ENCODE results near the gene ULBP2.
"Not testable (repeated sequence)": the region's sequence is repeated elsewhere in the genome, so short reads cannot be mapped to it uniquely, and the experiment has no call there.

ULBP2 gene

DNA sequence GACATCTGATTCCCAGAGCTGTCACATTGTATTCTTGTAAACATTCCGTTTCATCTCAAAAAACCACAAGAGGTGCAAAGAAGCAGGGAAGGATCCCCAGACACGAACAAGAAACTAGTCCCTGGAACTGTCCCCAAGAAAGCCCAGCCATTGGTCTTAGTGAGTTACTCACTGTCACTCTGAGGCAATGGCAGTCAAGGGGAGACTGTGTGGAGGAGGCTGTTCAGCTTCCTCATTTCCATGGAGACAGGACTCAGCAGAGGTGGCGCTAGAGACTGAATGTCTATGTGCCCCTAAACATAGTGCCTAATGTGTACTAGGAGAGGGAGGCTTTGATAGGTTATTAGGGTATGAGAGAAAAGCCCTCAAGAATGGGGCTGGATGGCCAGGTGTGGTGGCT lies 33.0 kb downstream of the ULBP2 start:
- DNase-seq, result no peak

DNA sequence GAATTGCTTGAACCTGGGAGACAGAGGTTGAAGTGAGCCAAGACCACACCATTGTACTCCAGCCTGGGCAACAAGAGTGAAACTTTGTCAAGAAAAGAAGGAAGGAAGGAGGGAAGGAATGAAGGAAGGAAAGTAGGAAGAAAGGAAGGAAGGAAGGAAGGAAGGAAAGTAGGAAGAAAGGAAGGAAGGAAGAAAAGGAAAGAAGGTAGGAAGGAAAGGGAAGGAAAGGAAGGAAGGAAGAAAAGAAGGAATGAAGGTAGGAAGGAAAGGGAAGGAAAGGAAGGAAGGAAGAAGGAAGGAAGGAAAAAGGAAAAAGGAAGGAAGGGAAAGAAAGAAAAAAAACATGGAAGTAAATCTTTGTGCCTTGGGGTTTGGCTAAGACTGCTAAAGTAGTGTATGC lies 33.6 kb downstream of the ULBP2 start:
- DNase-seq, result no peak

DNA sequence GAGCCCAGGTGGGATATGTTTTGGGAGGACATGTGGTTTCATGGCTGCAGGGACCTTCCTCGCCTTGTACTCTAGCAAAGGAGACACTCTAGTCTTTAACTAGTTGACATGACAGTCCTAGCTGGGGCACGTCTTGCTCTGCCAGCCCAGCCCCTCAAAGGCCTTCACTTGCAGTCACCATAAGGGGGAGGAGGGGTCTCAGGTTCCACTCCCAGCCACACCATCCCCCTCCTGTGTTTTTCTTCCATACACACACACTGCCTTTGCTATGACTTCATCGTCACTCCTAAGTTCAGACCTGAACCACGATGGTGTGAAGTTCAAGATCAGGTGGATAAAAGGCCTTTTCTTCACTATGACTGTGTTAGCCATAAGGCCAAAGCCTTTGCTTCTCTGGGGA lies 35.4 kb downstream of the ULBP2 start:
- DNase-seq, result no peak

DNA sequence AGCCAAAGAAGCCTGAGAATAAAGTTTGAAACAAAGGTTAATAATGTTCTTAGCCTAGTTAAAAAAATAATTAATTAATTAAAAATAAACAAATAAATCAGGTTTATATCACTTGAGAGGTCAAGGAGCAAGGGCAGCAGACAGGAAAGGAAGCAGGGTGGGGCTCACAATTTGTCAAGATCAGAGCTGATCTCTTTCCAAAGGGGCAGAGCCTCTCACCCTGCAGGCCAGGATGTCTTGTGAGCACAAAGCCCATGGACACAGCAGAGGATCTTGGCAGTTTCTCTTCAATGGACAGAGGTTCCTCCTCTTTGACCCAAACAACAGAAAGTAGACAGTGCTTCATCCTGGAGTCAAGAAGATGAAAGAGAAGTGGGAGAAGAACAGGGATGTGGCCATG lies 36.8 kb downstream of the ULBP2 start:
- no peak for DNase-seq

DNA sequence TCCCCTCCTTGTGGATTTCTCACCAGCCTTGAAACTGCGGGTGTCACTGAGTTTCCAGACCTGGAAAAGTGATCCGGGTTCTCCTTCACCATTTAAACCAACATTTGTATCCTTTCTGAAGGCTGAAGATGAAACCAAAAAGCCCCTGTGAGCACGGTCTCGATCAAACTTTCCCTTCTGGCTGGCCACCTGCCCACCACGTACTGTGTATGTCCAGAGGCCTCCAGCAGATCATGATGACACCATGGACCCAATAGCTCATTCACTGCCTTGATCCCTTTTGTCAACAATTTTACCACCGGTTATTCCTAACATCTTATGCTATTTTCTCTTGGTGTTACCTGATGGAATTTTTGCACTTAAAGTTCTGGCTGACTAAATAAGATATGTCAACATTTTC lies 37.5 kb downstream of the ULBP2 start:
- DNase-seq, result no peak

DNA sequence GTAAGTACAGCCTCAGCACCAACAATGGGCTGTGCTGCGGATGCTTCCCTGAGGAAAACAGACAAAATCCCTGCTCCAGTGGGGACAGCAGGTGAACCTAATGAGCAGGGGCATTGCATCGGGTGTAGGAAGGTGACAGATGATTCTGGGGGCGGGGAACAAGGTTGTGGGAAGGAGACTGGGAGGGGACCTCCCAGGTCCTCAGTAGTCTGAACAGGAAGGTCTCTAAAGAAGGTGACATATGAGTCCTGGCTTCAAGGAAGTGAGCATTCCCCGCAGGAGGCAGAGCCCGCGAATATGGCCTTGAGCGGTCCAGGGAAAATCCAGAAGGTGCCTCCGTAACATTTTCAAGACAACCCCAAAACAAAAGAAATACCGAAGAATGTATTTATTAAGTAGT lies 41.3 kb downstream of the ULBP2 start:
- no peak for DNase-seq

DNA sequence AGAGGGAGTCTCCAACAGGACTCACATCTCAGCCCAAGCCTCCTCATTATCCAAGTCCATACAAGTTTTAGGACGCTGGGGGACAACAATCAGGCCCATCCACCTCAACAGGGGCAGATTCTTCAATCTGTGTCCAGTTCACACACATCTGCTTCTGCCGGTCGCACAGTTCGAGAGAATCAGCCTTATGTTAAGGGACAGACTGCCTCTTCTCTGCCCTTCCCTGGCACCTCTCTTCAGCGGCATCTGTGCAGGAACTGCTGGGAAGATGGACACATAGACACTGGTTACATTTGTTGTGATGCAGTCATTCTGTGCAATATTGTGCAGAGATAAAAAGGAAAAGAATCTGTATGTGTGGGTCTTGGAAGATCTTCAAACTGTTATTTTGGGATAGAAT lies 43.0 kb downstream of the ULBP2 start:
- DNase-seq, result no peak

DNA sequence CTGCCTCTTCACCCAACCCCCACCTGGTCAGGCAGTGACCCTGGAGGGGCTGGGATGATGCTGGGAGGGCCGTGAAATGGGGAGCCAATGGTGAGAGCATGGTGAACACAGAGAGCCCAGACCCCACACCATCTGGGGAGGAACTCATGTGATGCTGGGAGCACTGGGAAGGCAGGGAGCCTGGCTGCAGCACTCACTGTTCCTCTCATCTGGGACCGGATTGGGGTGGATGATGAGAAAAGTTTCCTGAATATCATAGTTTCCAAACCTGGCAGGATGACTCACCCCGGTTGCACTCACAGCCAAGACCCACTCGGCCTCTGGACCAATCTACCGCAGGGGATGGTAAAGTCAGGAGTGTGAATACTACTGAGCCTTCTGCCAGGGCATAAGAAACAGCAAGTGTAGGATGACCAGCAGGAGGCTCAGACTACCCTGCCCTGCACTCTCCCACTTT lies 43.7 kb downstream of the ULBP2 start:
- DNase-seq, result no peak

DNA sequence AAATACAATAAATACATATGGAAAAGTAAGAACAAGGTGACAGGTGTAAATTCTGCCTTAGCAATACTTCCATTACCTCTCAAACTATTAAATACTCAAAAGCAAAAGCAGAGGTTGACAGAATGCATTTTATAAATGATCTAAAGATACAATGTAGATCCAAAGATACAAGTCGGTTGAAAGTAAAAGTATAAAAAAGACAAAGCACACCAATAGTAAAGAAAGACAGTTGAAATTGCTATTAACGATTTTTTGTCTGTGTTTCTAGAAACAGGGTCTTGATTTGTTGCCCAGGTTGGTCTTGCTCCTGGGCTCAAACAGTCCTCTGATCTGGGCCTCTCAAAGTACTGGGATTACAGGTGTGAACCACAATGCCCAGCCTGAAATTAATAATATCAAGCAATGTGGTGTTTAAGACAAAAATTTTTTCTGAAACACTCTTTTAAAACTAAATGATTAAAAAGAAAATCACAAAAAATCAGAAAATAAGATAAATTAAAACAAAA lies 45.8 kb downstream of the ULBP2 start:
- DNase-seq, result no peak

DNA sequence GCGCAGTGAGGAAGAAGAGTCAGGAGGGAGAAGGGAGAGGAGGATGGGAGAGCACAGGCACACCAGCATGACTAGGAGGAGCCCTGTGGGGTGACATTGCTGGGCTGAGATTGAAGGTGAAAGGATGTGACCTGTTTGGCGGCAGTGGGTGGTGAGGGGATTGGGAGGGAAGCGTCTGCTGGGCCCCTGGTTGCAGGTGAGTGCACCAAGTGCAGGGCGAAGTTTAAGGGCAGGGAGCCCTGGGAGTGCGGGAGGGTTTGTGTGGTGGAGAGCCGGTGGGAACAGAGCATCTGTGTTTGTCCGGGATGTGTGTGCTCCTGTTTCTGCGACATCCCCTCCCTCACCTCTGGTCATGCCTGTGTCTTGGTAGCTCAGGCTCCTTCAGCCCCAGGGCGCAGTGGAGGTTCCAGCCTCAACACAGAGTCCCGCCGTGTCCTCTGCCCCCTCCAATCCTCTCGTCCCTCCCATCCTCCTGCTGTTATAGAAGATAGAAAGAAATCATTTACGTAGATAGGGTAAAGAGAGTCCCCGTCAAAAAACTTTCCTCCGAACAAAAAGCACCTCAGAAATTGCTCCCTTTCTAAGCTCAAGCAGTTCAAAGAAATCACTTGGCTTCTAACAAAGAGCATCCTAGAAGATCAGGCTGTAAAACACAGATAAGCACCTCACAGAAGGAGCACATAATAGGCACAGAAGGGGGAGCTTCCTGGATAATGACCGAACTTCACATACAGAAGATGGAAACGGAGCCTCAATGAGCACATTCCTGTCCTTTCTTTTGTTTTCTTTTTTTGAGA lies 46.9 kb downstream of the ULBP2 start:
- no peak for DNase-seq

DNA sequence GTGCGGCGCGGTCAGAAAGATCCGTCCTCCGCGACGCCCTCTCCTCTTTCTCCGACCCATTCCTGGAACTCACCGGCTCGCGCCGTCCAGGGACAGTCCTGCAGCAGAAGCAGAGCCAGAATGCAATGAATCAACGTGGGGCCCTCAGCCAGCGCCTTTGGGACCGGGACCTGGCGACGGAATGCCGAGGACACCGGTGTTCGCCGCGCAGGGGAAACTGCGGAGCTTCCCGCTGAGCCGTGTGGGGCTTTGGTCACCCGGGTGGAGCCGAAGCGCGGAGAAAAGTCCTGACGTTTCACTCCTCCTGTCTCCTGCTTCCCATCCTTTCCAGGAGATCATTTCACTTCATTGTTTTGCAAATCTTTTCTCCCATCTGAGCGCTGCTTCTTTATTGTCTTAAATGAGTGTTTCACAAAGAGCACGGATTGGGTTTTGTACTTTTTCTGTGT lies 48.4 kb downstream of the ULBP2 start:
- DNase-seq, result no peak

DNA sequence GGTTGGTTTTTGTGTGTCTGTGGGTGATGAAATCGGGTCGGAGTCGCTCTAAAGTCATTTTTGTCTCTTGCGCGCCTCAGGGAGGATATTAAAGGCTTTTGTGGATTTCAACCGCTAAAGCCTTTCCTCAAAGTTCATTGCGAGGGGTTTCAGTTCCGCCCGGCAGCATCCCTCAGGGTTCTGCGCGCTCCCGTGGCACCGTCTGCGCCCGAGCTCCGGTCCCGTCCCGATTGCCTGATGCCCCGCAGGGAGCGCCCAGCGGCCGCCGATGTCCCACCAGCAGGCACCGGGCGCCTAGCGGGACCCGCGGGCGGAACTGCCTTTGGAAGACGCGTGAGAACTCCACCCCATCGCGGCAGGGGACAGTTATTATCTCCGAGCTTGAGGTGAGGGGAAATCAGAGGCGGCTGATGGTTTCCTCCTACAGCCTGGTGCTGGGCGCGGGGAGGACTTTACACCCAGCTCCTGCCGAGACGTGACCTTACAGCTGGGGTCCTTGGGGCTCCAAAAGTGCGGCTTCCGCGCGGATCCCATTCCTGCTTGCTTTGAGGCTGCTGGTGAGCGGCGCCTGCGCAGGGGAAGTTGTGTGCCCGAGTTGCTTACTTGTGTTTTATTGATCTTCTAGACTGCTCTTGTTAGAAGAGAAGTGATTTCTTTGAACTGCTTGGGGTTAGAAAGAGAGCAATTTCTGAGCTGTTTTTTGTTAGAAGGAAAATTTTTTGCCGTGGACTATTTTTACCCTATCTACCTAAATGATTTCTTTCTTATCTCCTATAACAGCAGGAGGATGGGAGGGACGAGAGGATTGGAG lies 49.1 kb downstream of the ULBP2 start:
- no peak for DNase-seq

DNA sequence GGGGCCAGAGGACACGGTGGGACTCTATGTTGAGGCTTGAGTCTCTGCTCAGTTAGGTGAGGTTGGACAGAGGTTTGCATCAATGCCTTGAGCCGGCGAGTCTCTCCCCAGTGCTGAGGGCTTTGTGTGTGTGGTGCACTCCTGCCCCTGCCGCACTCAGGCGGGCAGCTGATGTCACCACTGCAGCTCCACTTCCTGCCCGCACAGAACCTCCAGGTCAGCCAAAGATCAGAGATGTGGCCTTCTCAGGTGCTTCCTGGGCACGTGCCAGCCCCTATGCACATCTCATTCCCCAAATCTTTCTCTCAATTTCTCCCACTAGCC lies 49.6 kb downstream of the ULBP2 start:
- not testable (repeated sequence) for DNase-seq

DNA sequence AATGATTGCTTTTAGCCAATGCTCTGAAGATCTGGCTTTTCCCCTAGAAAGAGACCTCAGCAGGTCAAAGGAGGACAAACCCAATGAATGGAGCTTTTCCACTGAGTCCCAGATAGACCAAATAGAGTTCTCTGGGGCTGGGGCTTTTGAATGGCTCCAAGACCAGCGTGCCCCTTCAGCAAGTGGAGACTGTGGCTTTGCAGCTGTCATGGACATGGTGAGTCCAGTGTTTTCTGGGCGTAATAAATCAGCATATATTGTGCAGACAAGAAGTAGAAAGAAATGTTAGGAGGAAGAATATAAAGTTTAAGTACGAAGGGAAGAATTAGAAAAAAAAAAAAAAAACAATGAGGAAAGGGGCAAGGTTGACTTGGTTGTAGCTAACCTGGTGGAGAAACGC lies 50.0 kb downstream of the ULBP2 start:
- DNase-seq, result no peak

DNA sequence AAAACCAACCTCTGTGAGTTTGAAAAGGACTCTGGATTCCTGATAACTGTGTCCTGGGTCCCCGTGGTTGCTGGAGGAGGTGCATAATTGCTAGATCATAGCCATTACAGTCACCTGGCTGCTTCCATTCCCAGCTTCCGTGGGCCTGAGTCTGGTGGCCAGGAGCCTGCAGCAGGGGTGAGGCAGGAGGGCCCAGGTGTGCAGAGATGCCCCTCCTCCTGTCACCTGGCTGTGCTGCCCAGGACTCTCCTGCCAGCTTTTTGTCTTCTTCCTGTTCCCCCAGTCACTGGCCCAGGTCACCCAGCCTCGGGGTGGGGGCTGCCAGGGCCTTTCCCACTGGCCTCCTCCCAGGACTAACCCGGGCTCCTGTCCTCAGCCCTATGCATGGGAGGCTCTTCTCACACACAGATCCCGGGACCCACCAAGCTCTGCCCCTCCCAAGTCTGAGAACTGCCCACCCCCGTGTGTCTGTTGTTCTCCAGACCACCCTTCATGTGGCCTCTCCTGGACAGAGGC lies 53.5 kb downstream of the ULBP2 start:
- DNase-seq, result no peak

DNA sequence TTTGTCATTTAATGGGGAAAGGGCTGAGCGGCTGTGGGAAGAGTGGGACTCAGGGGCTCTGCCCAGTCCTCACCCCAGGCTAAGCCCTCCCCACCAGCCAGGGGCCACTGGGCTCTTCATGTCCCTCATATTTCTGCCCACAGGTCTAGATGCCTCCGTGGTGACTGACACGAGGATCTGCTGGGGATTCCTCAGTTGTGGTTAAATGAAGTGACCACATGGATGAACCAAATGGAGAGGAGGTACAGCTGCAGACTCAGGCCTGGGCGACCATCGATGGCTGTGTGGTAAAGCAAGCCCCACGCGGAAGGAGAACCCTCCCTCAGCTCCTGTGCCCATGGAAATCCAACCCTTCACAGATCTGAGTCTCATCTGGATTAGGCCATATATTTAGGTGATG lies 54.2 kb downstream of the ULBP2 start:
- no peak for DNase-seq
